Sigmoid colon (tissue), 4 donors: ENCODE measurements around the gene CDRT15L2.
"Not testable (repeated sequence)": the region's sequence is repeated elsewhere in the genome, so short reads cannot be mapped to it uniquely, and the experiment has no call there.

Experiments used
- CTCF ChIP-seq, 4 experiments: fragments of 450-650 bp in 3 of 4; fragments of 200-600 bp in 1 of 4; IDR thresholded peaks; one replicate each; pipeline ENCODE4 v1.5.1; 2016 to 2019; ENCODE audit warnings: antibody characterized with exemption in 4 of 4, mild to moderate bottlenecking in 3 of 4, moderate library complexity in 2 of 4
- POLR2A ChIP-seq, 2 donors: fragments of 450-650 bp; IDR thresholded peaks; one replicate each; pipeline ENCODE4 v1.6.1; 2016; ENCODE audit warnings: antibody characterized with exemption in 2 of 2, mild to moderate bottlenecking in 2 of 2, moderate library complexity in 2 of 2
- POLR2AphosphoS5 ChIP-seq, 4 donors: sonication (generic); formaldehyde crosslinking; IDR thresholded peaks; one replicate each; pipeline ENCODE4 v1.6.1; 2017; ENCODE audit warnings: antibody characterized with exemption in 4 of 4

- not testable (repeated sequence) for TF ChIP-seq POLR2A, CTCF, POLR2AphosphoS5 (IDR thresholded peaks at IDR 0.05)
These were observed 30.0 kb downstream of the CDRT15L2 start for GRCh38 chr17:20609490-20609889.
